Motor neuron (in vitro differentiated cells): ENCODE data around the gene ARHGEF19. TPM values are rescaled to one million over a fixed set of nuclear protein-coding genes. Genes with fewer than 3 reads are reported as not detected.
"Not testable (repeated sequence)": the region's sequence is repeated elsewhere in the genome, so short reads cannot be mapped to it uniquely, and the experiment has no call there.

ENCODE experiments used
- ATAC-seq, 8 experiments: fragments of 200-7000 bp; cut with Tn5 transposase; replicated peaks in 6 of 8; 2 replicates each; pipeline ENCODE4 v1.8.0; 2021; ENCODE audit warnings: mild to moderate bottlenecking in 8 of 8, moderate library complexity in 8 of 8
- H3K27ac ChIP-seq, 2 donors: fragments of 250-450 bp; sonication (Bioruptor Pico); 2 replicates each; pipeline ENCODE4 v1.9.0; 2021; ENCODE audit warnings: antibody characterized with exemption in 2 of 2, mild to moderate bottlenecking in 2 of 2, moderate library complexity in 1 of 2
- H3K4me1 ChIP-seq, 2 donors: fragments of 250-450 bp; sonication (Bioruptor Pico); replicated peaks in 1 of 2; 2 replicates each; pipeline ENCODE4 v1.6.1; 2021; ENCODE audit warnings: antibody characterized with exemption in 2 of 2, mild to moderate bottlenecking in 2 of 2, moderate library complexity in 1 of 2
- H3K4me3 ChIP-seq, 5 donors: fragments of 250-450 bp; sonication (Bioruptor Pico); 2 replicates each; pipeline ENCODE4 v1.9.0; 2021; ENCODE audit warnings: antibody characterized with exemption in 5 of 5, mild to moderate bottlenecking in 5 of 5, moderate library complexity in 4 of 5
- WGBS, 10 experiments: fragments of 450-650 bp; shearing (Covaris generic); methylation state at CpG; one replicate each; pipeline ENCODE4 v1.0.0; 2022; 5-methylcytosine and 5-hydroxymethylcytosine counted together
- in situ Hi-C, 9 experiments: fragments of 400-800 bp; cut with MboI; loops; one replicate each; pipeline ENCODE4 v1.15.0; 2021; ENCODE audit warnings: low sequenced_read_pairs in 9 of 9, low pct_unique_long_range_greater_than_20kb in 2 of 9; ENCODE audit not compliant: unreplicated experiment in 9 of 9
- total RNA-seq, 8 experiments: library from RNA; unstranded; fragments of 300-600 nt; gene quantifications; 2 replicates each; pipeline versions ENCODE4 v1.2.3 to v1.2.4, GENCODE V29; 2022

Gene ARHGEF19
- total RNA-seq, 8 experiments from 2014 or later = 2.1 to 10.6 (median 5.9) TPM

DNA sequence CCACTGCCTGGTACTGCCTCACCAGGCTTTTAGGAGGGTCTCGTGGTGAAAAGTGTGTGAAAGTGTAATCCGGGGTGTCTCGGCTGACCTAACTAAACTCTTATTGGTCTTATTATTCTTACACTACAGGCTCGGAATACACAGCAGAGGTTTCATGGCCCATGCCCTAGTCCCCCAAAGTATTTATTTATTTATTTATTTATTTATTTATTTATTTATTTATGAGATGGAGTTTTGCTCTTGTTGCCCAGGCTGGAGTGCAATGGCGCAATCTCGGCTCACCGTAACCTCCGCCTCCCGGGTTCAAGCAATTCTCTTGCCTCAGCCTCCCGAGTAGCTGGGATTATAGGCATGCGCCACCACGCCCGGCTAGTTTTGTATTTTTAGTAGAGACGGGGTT is 2.8 kb upstream of the ARHGEF19 start:
- H3K27ac ChIP-seq, ATAC-seq, in situ Hi-C loops, H3K4me3 ChIP-seq: not testable (repeated sequence)
- 40 to 100% (median 95%) methylated on average over 1 to 14 of the region's 14 CpGs; no CpG with 5 or more reads in 4 of the 10 experiments for WGBS, 10 experiments
- peaks cover 13 to 15% of the 10 kb centered on the region in 2 donors for H3K4me1 ChIP-seq

DNA sequence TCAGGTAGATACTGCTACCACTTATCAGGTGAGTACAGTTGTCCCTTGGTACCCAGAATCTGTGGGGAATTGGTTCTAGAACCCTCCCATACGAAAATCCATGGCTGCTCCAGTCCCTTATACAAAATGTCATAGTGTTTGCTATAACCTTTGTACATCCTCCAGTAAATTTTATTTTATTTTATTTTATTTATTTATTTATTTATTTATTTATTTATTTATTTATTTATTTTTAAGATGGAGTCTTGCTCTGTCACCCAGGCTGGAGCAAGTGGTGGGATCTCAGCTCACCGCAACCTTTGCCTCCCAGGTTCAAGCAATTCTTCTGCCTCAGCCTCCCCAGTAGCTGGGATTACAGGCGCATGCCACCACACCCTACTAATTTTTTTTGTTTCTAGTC is 1.1 kb upstream of the ARHGEF19 start:
- in situ Hi-C loops, H3K4me3 ChIP-seq: not testable (repeated sequence)

DNA sequence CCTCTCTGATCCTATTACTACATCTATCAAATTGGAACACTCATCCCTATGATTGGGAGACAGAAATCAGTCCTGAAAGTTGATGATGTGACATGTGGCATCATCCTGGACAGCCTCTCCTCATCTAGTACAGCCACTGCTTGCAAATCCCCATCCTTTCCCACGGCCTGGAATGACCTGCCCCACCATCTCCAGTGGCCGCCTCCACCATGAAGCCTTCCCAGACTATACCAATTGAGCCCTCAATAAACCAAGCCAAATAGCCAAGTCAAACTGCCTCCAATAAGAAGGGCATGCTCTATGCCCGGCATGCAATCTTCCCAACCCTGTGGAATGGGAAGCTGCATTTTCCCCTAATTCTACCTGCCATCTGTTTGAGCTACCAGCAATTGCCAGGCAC is 561 bp upstream of the ARHGEF19 start:
- WGBS, 10 experiments = 40 to 81% (median 76%) methylated on average over 2 to 3 of the region's 3 CpGs; no CpG with 5 or more reads in 5 of the 10 experiments
- Histone ChIP-seq H3K27ac (no peak overlapping the region), H3K4me3 (no peak overlapping the region), H3K4me1 (peaks cover 13 to 20% of the 10 kb centered on the region in 2 donors)
- no peak for ATAC-seq
- in situ Hi-C loops = no loop called here

More for the DNA sequence above, 1.1 kb upstream of the ARHGEF19 start:
- 67 to 93% (median 77%) methylated on average over 2 to 3 of the region's 3 CpGs; no CpG with 5 or more reads in 1 of the 10 experiments for WGBS, 10 experiments
- ATAC-seq, H3K27ac ChIP-seq: not testable (repeated sequence)
- peaks cover 13 to 20% of the 10 kb centered on the region in 2 donors for H3K4me1 ChIP-seq

DNA sequence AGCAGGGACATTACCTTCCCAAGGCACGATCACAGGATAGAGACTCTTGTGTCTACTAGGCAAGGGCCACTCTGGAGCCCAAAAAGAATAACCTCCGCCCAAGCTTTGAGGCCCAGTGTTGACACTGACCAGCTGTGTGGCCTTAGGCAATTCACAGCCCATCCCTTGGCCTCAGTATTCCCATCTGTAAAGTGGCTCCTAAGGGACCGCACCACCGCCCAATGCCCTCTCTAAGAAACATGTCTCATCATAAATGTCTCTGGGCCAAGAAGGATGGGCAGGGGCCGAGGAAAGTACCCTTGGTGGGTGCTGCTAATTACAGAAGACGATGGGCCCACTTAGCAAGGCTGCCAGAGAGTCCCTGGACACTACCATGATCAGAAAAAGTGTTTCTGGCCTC is 628 bp downstream of the ARHGEF19 start:
- Histone ChIP-seq H3K4me1 (peaks cover 13 to 23% of the 10 kb centered on the region in 2 donors), H3K4me3 (no peak overlapping the region), H3K27ac (no peak overlapping the region)
- in situ Hi-C loops = no loop called here
- WGBS, 10 experiments = 67 to 100% (median 93%) methylated on average over 1 to 6 of the region's 6 CpGs; no CpG with 5 or more reads in 3 of the 10 experiments
- no peak for ATAC-seq

DNA sequence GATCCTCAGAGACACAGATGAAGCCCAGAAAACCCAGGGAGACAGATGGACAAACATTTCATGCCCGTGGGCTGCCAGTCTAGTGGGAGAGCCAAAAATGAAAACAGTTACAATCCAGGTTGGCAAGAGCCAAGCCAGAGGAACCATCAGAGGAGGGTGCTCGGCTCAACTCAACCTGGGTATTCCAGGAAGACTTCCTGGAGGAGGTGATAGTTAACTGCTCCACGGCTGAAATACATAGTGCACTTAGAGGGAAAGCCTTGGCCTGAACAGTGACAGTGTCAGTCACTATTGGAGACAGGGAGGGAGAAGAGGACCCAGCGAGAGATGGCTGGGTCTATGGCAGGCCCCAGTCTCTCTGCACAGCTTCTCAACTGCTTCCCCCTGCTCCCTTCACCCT is 1.9 kb downstream of the ARHGEF19 start:
- no peak for ATAC-seq
- Histone ChIP-seq H3K4me3 (no peak overlapping the region), H3K4me1 (peaks cover 10 to 24% of the 10 kb centered on the region in 2 donors), H3K27ac (no peak overlapping the region)
- 17 to 100% (median 84%) methylated on average over 1 to 4 of the region's 4 CpGs; no CpG with 5 or more reads in 1 of the 10 experiments for WGBS, 10 experiments
- in situ Hi-C loops = no loop called here

DNA sequence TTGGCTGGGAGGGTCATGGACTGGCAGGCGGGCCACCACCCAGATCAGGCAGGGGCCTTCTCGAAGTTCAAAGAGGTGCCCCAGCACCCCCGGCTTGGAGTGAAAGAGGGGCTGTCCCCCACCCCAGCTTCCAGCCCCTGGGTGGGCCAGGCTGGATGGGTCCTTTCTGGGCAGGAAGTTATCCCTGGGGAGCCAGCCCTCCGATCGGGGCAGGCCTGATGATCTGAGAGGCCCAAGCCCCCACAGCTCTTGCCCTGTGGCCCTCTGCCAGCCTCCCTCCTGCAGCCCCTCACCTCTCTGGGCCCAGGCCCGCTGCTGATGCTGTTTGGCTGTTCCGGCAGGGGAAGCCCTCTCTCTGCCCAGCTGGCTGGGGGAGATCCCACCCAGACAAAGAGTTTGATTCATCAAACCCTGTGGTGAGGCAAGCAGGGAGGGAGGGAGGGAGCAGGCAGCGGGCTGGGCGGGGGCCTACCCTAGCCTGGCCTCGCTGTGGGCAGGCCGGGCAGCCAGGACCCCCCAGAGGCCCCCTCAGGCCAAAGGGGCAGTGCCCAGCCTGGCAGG is 2.5 kb downstream of the ARHGEF19 start:
- 35 to 100% (median 63%) methylated on average over 1 to 5 of the region's 11 CpGs; no CpG with 5 or more reads in 6 of the 10 experiments for WGBS, 10 experiments
- no peak overlapping the region for H3K4me3 ChIP-seq

DNA sequence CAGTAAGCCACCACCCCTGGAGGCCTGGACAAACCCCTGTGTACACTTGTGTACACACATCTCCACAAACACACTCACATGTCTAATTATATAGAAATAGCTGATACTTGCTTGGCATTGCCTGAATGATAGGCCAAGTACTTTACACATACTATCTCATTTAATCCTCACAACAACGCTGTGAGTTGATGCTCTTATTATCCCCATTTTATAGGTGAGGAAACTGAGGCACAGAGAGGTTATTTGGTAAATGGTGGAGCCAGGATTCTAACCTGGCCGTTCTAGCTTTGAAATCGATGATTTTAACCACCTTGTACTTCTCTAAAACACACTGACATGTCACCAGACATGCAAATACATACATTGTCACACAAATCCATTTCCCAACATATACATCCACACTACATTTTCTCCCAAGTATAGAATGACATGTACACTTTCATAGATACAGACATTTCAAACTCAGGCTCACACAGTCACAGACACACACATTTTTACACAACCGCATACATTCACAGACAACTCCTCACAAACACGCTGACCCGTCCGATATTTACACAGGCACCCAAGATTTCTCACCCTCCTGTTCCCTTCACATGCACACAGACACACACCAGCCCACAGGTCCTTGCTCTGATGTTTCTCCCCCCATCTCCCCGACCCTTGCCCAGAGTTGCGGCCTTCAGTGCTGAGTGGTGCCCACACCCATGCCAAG is 3.2 kb downstream of the ARHGEF19 start:
- in situ Hi-C loops = no loop called here
- ATAC-seq = no peak
- H3K4me1 ChIP-seq = peaks cover 14 to 29% of the 10 kb centered on the region in 2 donors
- 53 to 100% (median 88%) methylated on average over 1 to 7 of the region's 9 CpGs for WGBS, 10 experiments
- H3K4me3 ChIP-seq = no peak overlapping the region
- H3K27ac ChIP-seq = no peak overlapping the region

More for the DNA sequence above, 2.5 kb downstream of the ARHGEF19 start:
- Histone ChIP-seq H3K27ac (no peak overlapping the region), H3K4me1 (peaks cover 14 to 29% of the 10 kb centered on the region in 2 donors)
- in situ Hi-C loops = no loop called here
- no peak for ATAC-seq

DNA sequence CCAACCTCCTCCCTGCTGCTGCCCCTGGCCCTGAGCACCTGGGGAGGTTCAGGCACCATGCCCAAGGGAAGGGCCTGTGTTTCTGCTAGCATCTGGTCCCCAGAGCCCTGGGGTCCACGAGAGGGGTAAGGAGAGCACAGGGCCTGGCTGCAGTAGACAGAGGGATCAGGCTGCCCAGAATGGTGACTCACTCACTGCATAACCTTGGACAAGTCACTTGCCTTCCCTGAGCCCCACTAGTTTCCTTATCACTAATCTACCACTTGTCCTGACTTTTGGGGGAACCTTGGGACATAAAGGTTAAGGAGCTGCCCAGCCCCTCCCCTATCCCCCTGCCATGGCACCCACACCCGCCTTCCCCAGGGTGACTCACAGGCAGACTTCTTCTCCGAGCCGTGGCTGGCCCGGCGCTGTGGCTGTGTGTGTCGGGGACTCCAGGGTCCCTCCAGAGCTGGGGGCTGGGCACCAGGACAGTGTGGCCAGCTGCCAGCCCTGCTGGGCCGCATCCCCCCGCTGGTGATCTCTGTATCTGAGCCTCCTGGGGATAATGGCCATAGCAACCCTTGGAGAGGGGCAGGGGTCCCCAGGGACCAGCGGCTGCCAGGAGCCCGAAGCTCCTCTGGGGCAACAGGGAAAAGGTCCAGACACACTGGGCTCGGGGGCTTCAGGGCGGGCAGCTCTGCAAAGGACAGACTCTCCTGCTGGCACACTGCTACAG is 4.0 kb downstream of the ARHGEF19 start:
- Histone ChIP-seq H3K27ac (peak overlapping the region in 1 of 2 donors; percentile 84), H3K4me1 (peaks cover 14 to 29% of the 10 kb centered on the region in 2 donors), H3K4me3 (no peak overlapping the region)
- WGBS, 10 experiments = 40 to 94% (median 70%) methylated on average over 1 to 4 of the region's 13 CpGs; no CpG with 5 or more reads in 6 of the 10 experiments
- in situ Hi-C loops = no loop called here
- no peak for ATAC-seq

DNA sequence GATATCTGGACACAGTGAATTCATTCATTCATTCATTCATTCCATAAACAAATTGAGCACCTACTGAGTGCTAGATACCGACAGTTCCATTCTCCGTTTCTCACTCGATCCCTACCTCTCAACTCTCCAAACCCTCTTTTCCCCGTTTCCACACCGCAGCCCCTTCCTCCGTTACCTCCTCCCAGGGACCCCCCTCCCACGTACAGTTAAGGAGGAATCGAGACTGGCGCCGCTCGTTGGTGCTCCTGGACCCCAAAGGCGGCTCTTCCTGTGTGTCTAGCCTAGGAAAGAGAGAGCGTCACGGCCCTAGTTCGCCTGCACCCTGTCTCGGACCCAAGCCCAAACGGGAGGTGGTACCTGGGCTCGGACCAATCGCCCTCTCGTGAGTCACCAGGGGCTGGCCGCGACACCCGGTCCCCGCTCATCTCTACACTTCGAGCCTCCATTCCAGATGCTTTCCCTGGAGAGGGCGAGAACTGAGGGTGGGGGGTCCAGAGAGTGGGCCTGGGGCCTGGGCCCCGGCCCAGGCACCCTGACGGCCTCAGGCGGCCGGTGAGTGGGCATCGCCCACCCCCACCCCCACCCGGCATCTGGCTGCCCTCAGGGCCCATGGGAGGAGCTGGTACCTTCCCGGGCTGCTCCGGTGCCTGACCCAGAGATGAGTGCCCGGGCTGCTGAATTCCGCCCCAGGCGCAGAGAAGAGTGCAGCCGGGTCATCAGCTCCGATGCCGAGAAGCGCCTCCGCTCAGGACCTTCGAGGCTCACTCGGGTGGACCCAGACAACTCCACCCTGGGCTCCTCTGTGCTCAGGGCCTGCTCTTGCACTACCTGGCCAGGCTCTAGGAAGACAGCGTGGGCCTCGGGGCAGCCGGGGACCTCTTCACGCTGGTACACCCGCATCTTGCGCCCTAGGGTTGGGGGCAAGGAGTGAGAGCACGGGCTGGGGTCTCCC is 4.9 kb downstream of the ARHGEF19 start:
- 7 to 100% (median 60%) methylated on average over 1 to 23 of the region's 51 CpGs; no CpG with 5 or more reads in 4 of the 10 experiments for WGBS, 10 experiments
- peak in 1 of 8 experiments; percentile 2 for ATAC-seq
- Histone ChIP-seq H3K4me3 (peak overlapping the region; percentile 35 to 50 (median 41)), H3K27ac (peak overlapping the region; percentile 84 to 86), H3K4me1 (peaks cover 13 to 27% of the 10 kb centered on the region in 2 donors)
- in situ Hi-C loops = no loop called here

DNA sequence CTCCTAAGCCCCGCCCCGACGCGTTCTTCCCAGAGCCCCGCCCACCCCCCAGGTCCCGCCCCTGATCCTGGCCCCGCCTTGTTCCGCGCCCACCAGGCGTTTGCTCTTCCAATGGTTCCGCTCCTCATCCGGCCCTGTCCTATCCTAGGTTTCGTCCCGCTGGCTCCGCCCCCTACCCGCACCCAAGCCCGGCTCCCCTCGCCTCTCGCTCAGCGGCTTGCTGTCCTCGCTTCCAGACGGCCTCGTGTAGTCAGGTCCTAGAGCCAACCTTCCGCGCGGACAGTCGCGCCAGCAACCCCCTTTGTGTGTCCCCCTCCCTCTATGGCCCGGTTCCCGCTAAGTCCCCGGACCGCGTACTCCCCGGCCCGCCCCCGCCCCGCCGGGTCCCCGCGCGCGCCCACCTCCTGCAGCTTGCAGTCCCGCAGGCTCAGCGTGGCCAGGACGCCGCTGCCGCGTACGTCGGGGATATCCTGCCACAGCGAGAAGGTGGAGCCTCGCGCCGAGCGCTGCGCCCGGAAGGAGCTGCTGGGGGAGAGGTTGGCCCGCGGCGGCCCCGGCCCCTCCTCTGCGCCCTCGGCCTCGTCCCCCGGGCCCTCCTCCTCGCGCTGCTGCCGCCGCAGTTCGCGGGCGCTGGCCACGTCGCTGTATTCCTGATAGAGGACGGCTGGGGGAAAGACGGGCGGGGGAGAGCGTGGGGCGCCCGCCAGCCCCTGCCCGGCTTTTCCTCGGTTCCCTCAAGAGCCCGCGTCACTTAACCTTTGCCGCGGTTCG is 5.7 kb downstream of the ARHGEF19 start:
- Histone ChIP-seq H3K4me3 (peak overlapping the region; percentile 35 to 50 (median 41)), H3K4me1 (peaks cover 9 to 22% of the 10 kb centered on the region in 2 donors), H3K27ac (peak overlapping the region; percentile 84 to 86)
- 0 to 6% (median 2%) methylated on average over 4 to 11 of the region's 87 CpGs; no CpG with 5 or more reads in 6 of the 10 experiments for WGBS, 10 experiments
- in situ Hi-C loops = no loop called here
- peak; percentile 91 to 96 (median 93) for ATAC-seq

DNA sequence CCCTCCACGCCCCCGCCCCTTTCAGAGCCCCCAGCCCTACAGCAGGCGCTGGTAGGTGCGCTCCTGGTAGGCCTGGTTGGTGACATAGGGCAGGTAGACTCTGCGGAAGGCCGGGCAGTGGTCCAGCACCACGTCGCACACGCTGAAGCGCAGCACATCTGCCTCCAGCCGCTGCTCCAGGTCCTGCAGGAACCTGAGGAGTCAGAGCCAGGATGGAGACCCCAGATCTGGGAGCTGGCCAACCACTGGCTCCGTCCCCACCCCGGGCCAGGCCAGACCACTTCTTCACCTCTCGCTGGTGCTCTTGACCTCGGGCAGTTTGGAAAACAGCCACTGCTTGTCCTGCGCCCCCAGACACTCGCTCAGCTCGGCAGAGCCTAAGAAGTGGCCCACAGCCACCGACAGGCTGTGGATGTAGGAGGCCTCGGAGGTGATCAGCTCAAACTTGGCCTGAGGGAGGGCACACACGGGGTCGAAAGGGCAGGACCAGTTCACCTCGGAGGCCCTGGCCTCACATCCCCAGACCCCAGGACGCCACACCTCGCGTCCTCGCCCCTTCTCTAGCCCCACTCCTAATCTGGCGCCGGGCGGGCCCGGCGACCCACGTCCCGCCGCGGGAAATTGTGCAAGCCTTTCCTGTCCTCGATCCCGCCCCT is 6.4 kb downstream of the ARHGEF19 start:
- 4 to 28% (median 20%) methylated on average over 4 to 7 of the region's 38 CpGs; no CpG with 5 or more reads in 7 of the 10 experiments for WGBS, 10 experiments
- peaks cover 9 to 22% of the 10 kb centered on the region in 2 donors for H3K4me1 ChIP-seq
- H3K4me3 ChIP-seq = peak overlapping the region; percentile 32 to 50 (median 36)
- ATAC-seq = peak in 3 of 8 experiments; percentile 6 to 12 (median 11)
- in situ Hi-C loops = no loop called here
- peak overlapping the region; percentile 63 to 80 for H3K27ac ChIP-seq
